Natural killer cell (primary cell): ENCODE data around the gene HSPA12A. TPM values are rescaled to one million over a fixed set of nuclear protein-coding genes. Genes with fewer than 3 reads are reported as not detected.

Source experiments
- ATAC-seq, 3 donors: fragments of 150-1000 bp in 2 of 3; fragments of 200-7000 bp in 1 of 3; cut with Tn5 transposase; 1 replicate in 1 of 3; 2 replicates in 2 of 3; pipeline ENCODE4 v1.10.0; 2021; ENCODE audit warnings: mild to moderate bottlenecking in 2 of 3, moderate library complexity in 2 of 3
- DNase-seq, 2 donors: peaks; one replicate each; pipeline versions ENCODE4 v3.0.0 to v3.0.0-alpha.2; 2013 to 2021; ENCODE audit warnings: mixed read lengths in 1 of 2
- H3K27ac ChIP-seq: one replicate; pipeline ENCODE4 v1.5.1; 2013; ENCODE audit warnings: mild to moderate bottlenecking, low read length
- H3K27me3 ChIP-seq: one replicate; pipeline ENCODE4 v1.6.1; 2013; ENCODE audit warnings: low read length; ENCODE audit not compliant: control insufficient read depth, insufficient read depth
- H3K36me3 ChIP-seq: one replicate; pipeline ENCODE4 v1.6.1; 2013; ENCODE audit warnings: low read length; ENCODE audit not compliant: control insufficient read depth, insufficient read depth
- H3K4me1 ChIP-seq: one replicate; pipeline ENCODE4 v1.6.1; 2013; ENCODE audit warnings: low read length; ENCODE audit not compliant: control insufficient read depth, insufficient read depth
- H3K4me3 ChIP-seq: one replicate; pipeline ENCODE4 v1.5.1; 2013; ENCODE audit warnings: low read length
- H3K9me3 ChIP-seq: one replicate; pipeline ENCODE4 v1.6.1; 2013; ENCODE audit warnings: low read length; ENCODE audit not compliant: control insufficient read depth, insufficient read depth
- H3K27ac Mint-ChIP-seq, 2 donors: one replicate each; pipeline ENCODE4 v1.8.0; 2022; ENCODE audit warnings: mild to moderate bottlenecking in 2 of 2, mixed read lengths in 2 of 2, moderate library complexity in 1 of 2
- H3K27me3 Mint-ChIP-seq, 2 donors: one replicate each; pipeline ENCODE4 v1.8.0; 2022; ENCODE audit warnings: low read depth in 2 of 2, mixed read lengths in 2 of 2
- H3K36me3 Mint-ChIP-seq: one replicate; pipeline ENCODE4 v1.8.0; 2022; ENCODE audit warnings: mixed read lengths
- H3K4me1 Mint-ChIP-seq, 2 donors: one replicate each; pipeline ENCODE4 v1.8.0; 2022; ENCODE audit warnings: mixed read lengths in 2 of 2
- H3K4me3 Mint-ChIP-seq: one replicate; pipeline ENCODE4 v1.8.0; 2022; ENCODE audit warnings: mild to moderate bottlenecking, moderate library complexity, mixed read lengths
- H3K9me3 Mint-ChIP-seq, 2 donors: one replicate each; pipeline ENCODE4 v1.8.0; 2022; ENCODE audit warnings: mixed read lengths in 2 of 2
- CTCF ChIP-seq: fragments of 200-600 bp; IDR thresholded peaks from one replicate; pipeline ENCODE4 v1.8.0; 2022; ENCODE audit warnings: antibody characterized with exemption
- WGBS: methylation state at CpG from one replicate; pipeline ENCODE4 v1.1.7; 2013; ENCODE audit warnings: missing lambda C conversion rate; ENCODE audit not compliant: insufficient coverage; 5-methylcytosine and 5-hydroxymethylcytosine counted together
- intact Hi-C: fragments of 100-400 bp; cut with micrococcal nuclease; formaldehyde crosslinking; loops from one replicate; pipeline ENCODE4 v1.14.2; 2022
- total RNA-seq, 4 donors: library from RNA; stranded (reverse); fragments of 120-200 nt in 1 of 4; gene quantifications; one replicate each; pipeline versions ENCODE4 v1.2.3 to v1.2.4, GENCODE V29; 2013 to 2022

Gene HSPA12A
- total RNA-seq, 3 donors from 2014 or later (not counting 1 experiment from before 2014, with no cell fraction given): 0.43 TPM; not detected in 2

GRCh38 chr10:116691635-116692034, 50.7 kb downstream of the HSPA12A start:
- Mint-ChIP-seq H3K27me3 (peaks cover 0 to 3% of the 10 kb centered on the region in 2 donors), H3K4me3 (no peak overlapping the region), H3K4me1 (no peaks in the 10 kb centered on the region), H3K9me3 (no peaks in the 10 kb centered on the region), H3K36me3 (no peaks in the 10 kb centered on the region), H3K27ac (no peak overlapping the region)
- Histone ChIP-seq H3K27me3 (no peaks in the 10 kb centered on the region), H3K27ac (no peak overlapping the region), H3K4me1 (no peaks in the 10 kb centered on the region), H3K9me3 (no peaks in the 10 kb centered on the region), H3K4me3 (no peak overlapping the region), H3K36me3 (no peaks in the 10 kb centered on the region)
- no peak for DNase-seq
- no peak for TF ChIP-seq CTCF
- WGBS: 72% methylated on average over 6 of the region's 6 CpGs
- ATAC-seq: no peak
- intact Hi-C loops: no loop called here

GRCh38 chr10:116690356-116691322, 51.7 kb downstream of the HSPA12A start:
- H3K9me3 ChIP-seq: no peaks in the 10 kb centered on the region
- no peak overlapping the region for H3K4me3 ChIP-seq
- no peaks in the 10 kb centered on the region for H3K4me1 ChIP-seq
- intact Hi-C loops: no loop called here
- no peaks in the 10 kb centered on the region for H3K27me3 ChIP-seq
- Mint-ChIP-seq H3K27me3 (peaks cover 0 to 3% of the 10 kb centered on the region in 2 donors), H3K4me3 (no peak overlapping the region), H3K9me3 (no peaks in the 10 kb centered on the region), H3K36me3 (no peaks in the 10 kb centered on the region), H3K27ac (no peak overlapping the region), H3K4me1 (no peaks in the 10 kb centered on the region)
- no peaks in the 10 kb centered on the region for H3K36me3 ChIP-seq
- no peak overlapping the region for H3K27ac ChIP-seq
- 83% methylated on average over 17 of the region's 17 CpGs for WGBS
- ATAC-seq: no peak
- no peak for DNase-seq
- no peak for TF ChIP-seq CTCF

- no peak for TF ChIP-seq CTCF
- intact Hi-C loops: no loop called here
- WGBS: 95% methylated on average over 4 of the region's 4 CpGs
- H3K27ac ChIP-seq: no peak overlapping the region
- ATAC-seq (no peak), DNase-seq (no peak)
- Mint-ChIP-seq H3K27me3 (peaks cover 0 to 2% of the 10 kb centered on the region in 2 donors), H3K9me3 (no peaks in the 10 kb centered on the region), H3K4me1 (no peaks in the 10 kb centered on the region), H3K4me3 (no peak overlapping the region), H3K27ac (no peak overlapping the region), H3K36me3 (no peaks in the 10 kb centered on the region)
- no peaks in the 10 kb centered on the region for H3K4me1 ChIP-seq
- H3K27me3 ChIP-seq: no peaks in the 10 kb centered on the region
- H3K36me3 ChIP-seq: no peaks in the 10 kb centered on the region
- no peak overlapping the region for H3K4me3 ChIP-seq
- H3K9me3 ChIP-seq: no peaks in the 10 kb centered on the region
Measured at GRCh38 chr10:116689744-116690143, 52.6 kb downstream of the HSPA12A start.
